ENCODE results near the gene SYNPO. TPM values are rescaled to one million over a fixed set of nuclear protein-coding genes. Genes with fewer than 3 reads are reported as not detected.
A peak's percentile ranks its signal among the peaks of the same experiment; 100 is the strongest.

Gene SYNPO
- total RNA-seq (2014; rRNA removed): 1.5 and 1.9 TPM in 2 replicates
- 16.1 TPM for polyA plus RNA-seq (2012)

DNA sequence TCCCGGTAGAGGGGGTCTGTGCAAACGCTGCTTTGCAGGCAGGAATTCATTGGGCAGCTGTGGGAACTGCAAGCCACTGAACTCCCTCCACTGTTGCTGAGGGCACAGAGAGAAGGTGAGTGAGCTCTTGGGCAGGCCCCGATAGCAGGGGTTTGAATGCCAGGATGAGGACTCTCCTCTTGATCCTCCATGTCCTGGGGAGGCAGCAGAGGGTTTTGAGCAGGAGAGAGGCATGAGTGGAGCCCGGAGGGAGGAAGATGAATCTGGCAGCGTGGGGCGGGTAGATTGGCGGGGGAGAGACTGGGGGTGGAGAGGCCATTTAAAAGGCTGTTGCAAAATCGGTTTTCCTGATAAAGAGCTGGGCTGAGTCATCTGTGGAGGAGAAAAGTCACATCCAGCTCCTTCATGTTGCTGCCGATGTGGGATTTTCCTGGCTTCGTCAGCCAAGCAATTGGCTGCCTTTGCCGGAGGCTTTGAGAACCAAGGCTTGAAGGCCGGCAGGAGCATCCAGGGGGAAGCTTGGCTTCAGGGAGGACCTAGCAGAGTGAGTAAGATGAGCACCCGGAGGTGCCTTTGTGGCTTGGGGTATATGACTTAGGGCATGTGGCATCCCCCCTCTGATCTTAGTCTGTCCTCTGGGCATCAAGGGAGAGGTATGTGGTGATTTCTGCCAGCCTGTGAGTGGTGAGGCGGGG is at the start of gene SYNPO:
TSS of gene SYNPO (plus strand) at position 350 of the 695 bp plus-strand sequence. CDS start 7,616 bp downstream, outside the sequence.
- DNase-seq (ENCODE audit: low read depth): peak; percentile 86

- no peak for DNase-seq (ENCODE audit: low read depth)
Measured at GRCh38 chr5:150590979-150591695, 49.3 kb upstream of the SYNPO start.

GRCh38 chr5:150593593-150593992 is 46.9 kb upstream of the SYNPO start:
- DNase-seq (ENCODE audit: low read depth): no peak

- no peak for DNase-seq (ENCODE audit: low read depth)
Measured at GRCh38 chr5:150593996-150594395, 46.5 kb upstream of the SYNPO start.

- no peak for DNase-seq (ENCODE audit: low read depth)
Measured at GRCh38 chr5:150595466-150596031, 44.9 kb upstream of the SYNPO start.

DNA sequence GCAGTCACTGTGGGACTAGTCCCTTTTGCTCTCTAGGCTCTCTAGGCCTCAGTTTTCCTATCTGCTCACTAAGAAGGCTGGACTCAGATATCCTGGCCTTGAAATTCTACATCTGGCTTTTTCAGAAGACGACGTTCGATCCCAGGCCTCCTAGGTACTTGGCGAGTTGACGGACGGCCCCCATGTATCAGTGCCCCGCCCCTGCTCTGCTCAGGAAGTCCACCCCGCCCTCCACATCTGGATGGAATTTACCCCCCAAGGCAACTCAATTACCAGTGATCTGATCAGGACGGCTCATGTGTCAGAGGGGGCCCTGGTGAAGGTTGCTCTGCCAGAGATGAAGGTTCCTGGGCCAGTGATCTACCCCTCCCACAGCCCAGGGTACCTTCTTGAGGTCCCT is 44.1 kb upstream of the SYNPO start:
- DNase-seq (ENCODE audit: low read depth): no peak

DNA sequence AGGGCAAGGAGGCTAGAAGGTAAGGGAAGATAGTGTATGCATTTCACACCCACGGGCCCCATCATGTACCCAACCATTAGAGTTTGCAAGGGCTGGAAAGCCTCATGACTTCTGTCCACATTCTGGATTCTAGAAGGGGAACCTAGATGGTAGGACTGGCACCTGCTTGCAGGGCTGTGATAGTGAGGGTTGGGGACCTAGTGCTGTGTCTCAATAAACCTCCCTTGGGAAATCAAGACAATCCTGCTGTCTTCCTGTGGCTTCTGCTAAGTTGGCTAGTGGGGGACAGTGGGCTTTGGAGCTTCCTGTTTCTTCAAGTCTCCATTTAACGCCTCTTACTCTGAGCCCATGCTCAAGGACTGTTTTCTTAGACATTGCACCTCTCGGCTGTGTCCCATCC is 43.6 kb upstream of the SYNPO start:
- no peak for DNase-seq (ENCODE audit: low read depth)

DNA sequence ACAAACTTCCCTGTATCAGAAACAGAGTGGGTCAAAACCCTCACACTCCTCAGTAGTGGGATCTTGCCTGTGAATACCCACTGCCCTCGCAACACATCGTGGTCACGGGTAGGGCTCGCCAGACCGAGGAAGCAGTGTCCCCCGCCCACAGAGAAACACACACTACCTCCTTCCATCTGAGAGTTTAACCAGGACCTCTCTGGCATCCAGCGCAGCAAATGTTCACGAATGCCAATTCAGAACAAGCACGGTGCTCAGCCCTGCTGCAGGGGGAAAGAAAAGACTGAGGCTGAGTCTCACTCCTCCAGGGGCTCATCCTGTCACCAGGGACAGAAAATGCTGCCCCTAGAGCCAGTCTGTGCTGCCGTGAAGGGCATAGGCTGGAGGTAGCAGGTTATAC is 42.5 kb upstream of the SYNPO start:
- DNase-seq (ENCODE audit: low read depth): no peak

- DNase-seq (ENCODE audit: low read depth): no peak
Measured at GRCh38 chr5:150598821-150599273, 41.6 kb upstream of the SYNPO start.

DNA sequence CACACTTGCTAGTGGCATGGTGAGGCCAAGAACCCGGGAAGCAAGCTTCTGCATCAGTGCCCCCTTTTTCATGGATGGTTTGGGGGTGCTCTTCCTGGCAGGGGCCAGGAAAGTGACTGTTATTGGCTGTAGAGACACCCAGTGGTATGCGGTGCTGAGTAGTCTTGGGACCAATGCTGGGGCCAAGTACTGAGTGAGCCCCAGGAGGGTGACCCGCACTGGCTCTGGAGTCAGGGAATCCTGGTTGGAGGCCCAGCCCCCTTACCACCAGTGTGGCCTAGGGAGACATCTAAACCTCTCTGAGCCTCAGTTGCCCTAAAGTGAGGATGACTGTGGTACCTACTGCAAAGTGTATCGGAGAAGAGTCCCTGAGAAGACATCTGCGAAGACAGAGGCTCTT is 41.2 kb upstream of the SYNPO start:
- no peak for DNase-seq (ENCODE audit: low read depth)

- DNase-seq (ENCODE audit: low read depth): peak; percentile 20
Measured at GRCh38 chr5:150599917-150600511, 40.4 kb upstream of the SYNPO start.

DNA sequence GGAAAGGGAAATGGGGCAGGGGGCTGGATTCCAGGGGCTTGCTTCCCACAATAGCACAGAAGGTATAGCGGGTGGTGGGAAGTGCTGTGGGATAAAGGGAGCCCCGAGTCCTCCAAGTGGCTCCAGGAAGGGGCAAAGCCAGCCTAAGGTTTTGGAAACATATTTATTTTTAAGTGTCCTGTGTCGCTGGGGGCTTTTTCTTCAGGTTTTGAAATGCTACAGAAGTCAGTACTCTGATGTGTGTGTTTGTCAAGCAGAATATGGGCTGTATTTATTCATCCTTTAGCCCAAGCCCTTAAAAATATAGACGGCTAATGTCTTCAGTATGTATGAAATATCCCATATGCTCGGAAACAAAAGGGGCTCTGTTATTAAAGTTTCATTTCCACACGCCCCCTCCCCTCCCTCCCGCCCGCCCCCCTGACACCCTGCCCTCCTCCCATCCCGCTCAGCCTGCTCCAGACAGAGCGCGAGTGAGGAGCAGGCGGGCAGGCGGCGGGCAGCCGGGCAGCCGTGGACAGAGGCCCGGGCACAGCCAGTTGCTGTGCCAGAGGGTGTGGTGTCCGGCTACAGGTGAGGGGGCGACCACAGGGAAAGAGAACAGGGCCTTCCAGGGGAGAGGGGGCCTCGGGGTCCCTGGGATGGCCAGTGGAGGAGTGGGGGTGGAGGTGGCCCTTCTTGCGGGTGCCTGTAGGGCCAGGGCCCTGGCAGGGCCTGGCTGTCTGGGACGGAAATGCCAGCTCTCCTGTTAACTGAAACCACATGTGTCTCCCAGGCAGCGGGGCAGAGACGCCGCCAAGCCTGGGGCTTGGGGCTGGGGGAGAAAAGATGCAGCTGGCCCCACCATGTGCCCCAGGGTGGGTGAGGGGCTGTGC is 39.6 kb upstream of the SYNPO start:
- no peak for DNase-seq (ENCODE audit: low read depth)

DNA sequence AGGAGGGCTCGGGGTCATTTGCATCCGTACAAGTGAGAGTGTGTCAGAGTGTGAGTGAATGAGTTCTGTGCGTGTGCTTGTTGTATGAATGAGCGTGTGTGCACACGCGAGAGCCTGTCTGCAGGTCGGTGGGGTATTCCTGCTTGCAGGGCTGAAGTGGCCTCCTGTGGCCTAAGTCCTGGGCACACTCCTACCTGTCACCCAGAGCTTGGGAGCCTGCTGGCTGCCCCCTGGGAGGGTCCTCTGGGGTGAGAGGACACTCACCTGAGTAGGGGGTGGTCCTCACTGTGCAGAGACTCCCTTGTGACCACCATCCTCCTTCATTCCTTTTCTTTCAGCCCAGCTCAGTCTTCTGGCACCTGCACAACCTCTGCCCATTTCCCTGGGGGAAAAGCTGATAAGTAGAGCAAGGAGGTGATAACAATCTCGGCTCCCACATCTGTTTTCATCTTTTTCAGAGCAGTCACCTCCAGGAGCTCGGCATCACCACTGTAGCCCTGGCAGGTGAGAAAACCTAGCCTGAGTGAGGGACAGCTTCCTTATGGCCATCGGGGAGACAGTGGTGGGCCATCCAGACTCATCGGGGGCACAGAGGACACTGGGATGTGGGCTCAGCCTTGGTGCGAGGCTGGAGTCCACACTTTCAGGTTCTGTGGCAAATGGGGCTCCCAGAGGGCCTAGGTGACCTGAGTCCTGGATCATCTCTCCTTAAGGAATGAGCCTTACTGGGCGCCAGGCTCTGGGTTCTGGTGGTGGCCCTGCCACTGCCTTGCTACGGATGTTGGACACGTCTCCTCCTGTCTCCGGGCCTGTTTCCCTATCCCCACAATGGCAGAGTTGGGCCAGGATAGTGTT is 38.7 kb upstream of the SYNPO start:
- no peak for DNase-seq (ENCODE audit: low read depth)

- DNase-seq (ENCODE audit: low read depth): no peak
Measured at GRCh38 chr5:150603052-150603451, 37.4 kb upstream of the SYNPO start.

DNA sequence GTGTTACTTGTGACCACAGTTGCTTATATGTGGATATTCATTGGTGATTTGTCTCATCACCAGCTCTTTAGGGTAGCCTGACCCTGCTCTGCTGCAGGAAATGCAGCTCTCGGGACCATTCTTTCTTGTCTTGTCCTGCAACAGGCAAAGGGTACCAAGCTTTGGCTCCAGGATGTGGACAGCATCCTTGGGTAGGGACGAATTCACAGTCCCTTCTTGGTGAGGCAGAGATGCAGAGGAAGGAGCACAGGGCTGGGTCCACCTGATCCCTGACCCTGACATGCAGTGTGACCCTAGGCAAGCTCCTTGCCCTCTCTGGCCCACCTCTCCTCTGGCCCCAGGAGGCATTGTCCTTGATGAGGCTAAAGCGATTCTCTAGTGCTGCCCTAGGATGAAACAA is 37.0 kb upstream of the SYNPO start:
- DNase-seq (ENCODE audit: low read depth): no peak

- no peak for DNase-seq (ENCODE audit: low read depth)
Measured at GRCh38 chr5:150604010-150604409, 36.5 kb upstream of the SYNPO start.

- no peak for DNase-seq (ENCODE audit: low read depth)
Measured at GRCh38 chr5:150604894-150605440, 35.5 kb upstream of the SYNPO start.

- DNase-seq (ENCODE audit: low read depth): no peak
Measured at GRCh38 chr5:150605546-150605945, 34.9 kb upstream of the SYNPO start.

- no peak for DNase-seq (ENCODE audit: low read depth)
Measured at GRCh38 chr5:150606476-150606875, 34.0 kb upstream of the SYNPO start.

DNA sequence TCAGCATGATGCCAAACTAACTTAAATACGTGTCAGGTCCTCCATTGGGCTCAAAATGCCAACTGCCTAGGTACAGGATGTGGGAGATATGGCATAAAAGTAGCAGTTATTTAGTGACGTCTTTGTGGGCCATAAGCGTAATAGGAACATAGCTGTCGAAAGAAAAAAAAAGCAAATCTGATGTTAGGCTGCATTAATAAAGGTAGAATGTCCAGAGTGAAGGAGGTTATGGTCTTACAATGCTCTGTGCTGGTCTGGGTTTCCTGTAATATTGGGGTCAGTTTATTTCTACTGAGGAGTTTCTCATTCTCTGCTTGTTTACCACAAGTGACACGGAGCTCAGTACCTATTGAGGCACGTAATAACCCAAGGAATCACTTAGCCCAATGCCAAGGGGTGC is 33.4 kb upstream of the SYNPO start:
- no peak for DNase-seq (ENCODE audit: low read depth)

All from LHCN-M2 (cell line).